ENCODE data around the gene FGD3.

DNA sequence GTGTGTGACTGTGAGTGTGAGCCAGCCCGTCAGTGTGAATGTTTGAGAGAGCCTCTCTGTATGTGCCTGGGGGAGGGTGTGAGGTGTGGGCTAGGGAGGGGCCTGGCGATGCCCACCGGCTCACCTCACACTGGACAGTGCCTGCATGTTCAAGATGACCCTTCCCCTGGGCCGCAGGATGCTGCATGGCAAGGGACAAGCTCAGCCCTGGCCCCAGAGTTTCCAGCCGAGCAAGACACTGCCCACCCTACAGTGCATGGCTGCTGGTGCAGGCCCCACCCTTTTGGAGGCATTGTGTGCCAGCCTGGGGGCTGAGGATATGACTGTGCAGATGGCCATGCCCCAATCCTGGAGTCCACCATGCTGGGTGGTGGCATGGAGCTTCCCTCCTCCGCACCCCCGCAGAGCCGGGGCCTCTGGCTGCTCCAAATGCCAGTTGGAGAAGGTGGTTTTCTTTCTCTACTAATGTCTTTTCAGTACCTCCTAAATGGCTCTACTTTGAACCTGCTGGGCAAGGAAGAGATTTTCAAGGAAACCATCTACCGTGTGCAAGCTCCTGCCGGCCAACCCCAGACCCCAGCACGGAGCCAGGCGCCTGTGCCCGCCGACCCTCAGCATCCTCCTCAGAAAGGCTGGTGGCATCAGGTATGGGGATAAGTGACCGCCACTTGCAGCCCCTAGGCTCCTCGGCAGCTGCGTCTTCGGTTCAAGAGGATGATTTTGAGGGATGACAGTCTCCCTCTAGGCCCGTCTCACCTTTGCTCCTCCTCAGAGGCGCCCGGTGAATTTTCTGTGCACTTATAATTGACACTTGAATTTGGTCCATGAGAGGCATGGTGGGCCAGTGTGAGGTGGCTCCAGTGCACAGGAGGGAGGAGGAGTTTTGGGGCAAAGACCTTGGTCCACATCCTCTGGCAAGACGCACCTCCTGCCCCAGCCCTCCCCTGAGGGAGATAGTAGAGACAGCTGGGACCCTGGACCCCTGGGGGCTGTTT lies 27.7 kb downstream of the FGD3 start:
- TF ChIP-seq EZH2phosphoT487 (IDR thresholded peaks at IDR 0.05; ENCODE audit: insufficient read depth, low read depth), result no peak
- TF ChIP-seq EZH2 (IDR thresholded peaks at IDR 0.05; ENCODE audit: insufficient read depth, poor library complexity, severe bottlenecking), result no peak
